K562 (cell line): ENCODE measurements around the gene CCNQ. TPM values are rescaled to one million over a fixed set of nuclear protein-coding genes. Genes with fewer than 3 reads are reported as not detected.

Experiments
- ATAC-seq: fragments of 200-7000 bp; cut with Tn5 transposase; 3 replicates; pipeline ENCODE4 v1.9.1; 2020; ENCODE audit warnings: moderate library complexity
- BruUV-seq: library from RNA; stranded (reverse); fragments of 400-500 nt; replicated peaks from 2 replicates; lab custom pipeline; 2021; lab: Mats Ljungman, UMichigan
- CTCF ChIA-PET: fragments of 300-600 bp; formaldehyde crosslinking; extraction: SDS; loops from one replicate; lab custom pipeline; 2021; ENCODE audit warnings: low intra/inter-chr PET ratio; lab: Yijun Ruan, JAX
- POLR2A ChIA-PET: fragments of 300-600, 350-650 bp; sonication (Branson Sonifier 250); formaldehyde crosslinking; extraction: SDS; loops from one replicate; lab custom pipeline; 2021; ENCODE audit warnings: antibody characterized with exemption, inconsistent platforms; lab: Yijun Ruan, JAX
- DNase-seq, 4 experiments: peaks; one replicate each; pipeline versions ENCODE4 v3.0.0 to v3.0.0-alpha.2; 2011 to 2018; ENCODE audit warnings: low spot score in 3 of 4, mixed read lengths in 3 of 4; ENCODE audit errors: extremely low read depth in 1 of 4
- FAIRE-seq: peaks from 2 replicates; lab custom pipeline; 2011; peaks lifted over from hg19 to GRCh38; lab: Jason Lieb, UNC
- H2AFZ ChIP-seq: 2 replicates; pipeline ENCODE4 v1.6.0; 2011; ENCODE audit warnings: low read depth, low read length, control low read depth, inconsistent platforms
- H3K27ac ChIP-seq: fragments of 200-600 bp; 3 replicates; pipeline ENCODE4 v1.8.0; 2011; ENCODE audit warnings: low read depth, mild to moderate bottlenecking, control low read depth, inconsistent platforms, low read length, moderate library complexity, mixed read lengths; ENCODE audit errors: extremely low read depth
- H3K27me3 ChIP-seq, 2 experiments: fragments of 300-600 bp in 1 of 2; 2 replicates in 1 of 2; 3 replicates in 1 of 2; pipeline versions ENCODE4 v1.6.0 to v1.8.0; 2011; ENCODE audit warnings: inconsistent platforms in 2 of 2, low read length in 2 of 2, mild to moderate bottlenecking in 1 of 2, mixed read lengths in 1 of 2, moderate library complexity in 1 of 2; ENCODE audit not compliant: control insufficient read depth in 2 of 2, insufficient read depth in 2 of 2
- H3K36me3 ChIP-seq: fragments of 300-600 bp; 3 replicates; pipeline ENCODE4 v1.8.0; 2011; ENCODE audit warnings: mild to moderate bottlenecking, low read length, inconsistent platforms; ENCODE audit not compliant: control insufficient read depth, insufficient read depth
- H3K4me1 ChIP-seq, 2 experiments: fragments of 200-600 bp in 1 of 2; replicated peaks in 1 of 2; 2 replicates in 1 of 2; 3 replicates in 1 of 2; pipeline versions ENCODE4 v1.5.1 to v1.8.0; 2011; ENCODE audit warnings: inconsistent platforms in 2 of 2, low read length in 2 of 2, mild to moderate bottlenecking in 1 of 2, mixed read lengths in 1 of 2, moderate library complexity in 1 of 2; ENCODE audit not compliant: control insufficient read depth in 2 of 2, insufficient read depth in 2 of 2
- H3K4me2 ChIP-seq: 2 replicates; pipeline ENCODE4 v1.6.1; 2011; ENCODE audit warnings: low read length, control low read depth, inconsistent platforms, mixed read lengths; ENCODE audit not compliant: insufficient read depth
- H3K4me3 ChIP-seq: fragments of 200-600 bp; sonication (generic), shearing (Covaris generic); 2 replicates; pipeline ENCODE4 v1.5.1; 2016; ENCODE audit warnings: control low read depth, inconsistent platforms
- H3K79me2 ChIP-seq: fragments of 200-600 bp; 3 replicates; pipeline ENCODE4 v1.8.0; 2011; ENCODE audit warnings: low read length, inconsistent platforms; ENCODE audit not compliant: control insufficient read depth, insufficient read depth
- H3K9ac ChIP-seq, 2 experiments: 2 replicates each; pipeline versions ENCODE4 v1.6.0 to v1.6.1; 2011; ENCODE audit warnings: low read depth in 2 of 2, low read length in 2 of 2, control low read depth in 1 of 2, inconsistent platforms in 1 of 2, mild to moderate bottlenecking in 1 of 2, mixed read lengths in 1 of 2; ENCODE audit not compliant: insufficient read depth in 1 of 2
- H3K9me1 ChIP-seq: one replicate; pipeline ENCODE4 v1.6.0; 2011; ENCODE audit warnings: inconsistent platforms, mild to moderate bottlenecking, low read length, moderate library complexity; ENCODE audit not compliant: control insufficient read depth, insufficient read depth
- H3K9me3 ChIP-seq: replicated peaks from 2 replicates; pipeline ENCODE4 v1.5.1; 2011; ENCODE audit warnings: low read depth, low read length, inconsistent platforms; ENCODE audit not compliant: control insufficient read depth, insufficient read depth
- H4K20me1 ChIP-seq: replicated peaks from 2 replicates; pipeline ENCODE4 v1.6.1; 2011; ENCODE audit warnings: low read length, inconsistent platforms, mixed read lengths; ENCODE audit not compliant: control insufficient read depth, insufficient read depth
- E2F5 ChIP-seq: sonication (generic); formaldehyde crosslinking; IDR thresholded peaks from 2 replicates; pipeline ENCODE4 v1.8.0; 2022; ENCODE audit warnings: mild to moderate bottlenecking, missing genetic modification reagents
- L3MBTL2 ChIP-seq: fragments of 450-650 bp; IDR thresholded peaks from 2 replicates; pipeline ENCODE4 v1.6.1; 2016; ENCODE audit warnings: mild to moderate bottlenecking, moderate library complexity
- NFIX ChIP-seq: fragments of 250-450 bp; sonication (Bioruptor Pico); IDR thresholded peaks from 2 replicates; pipeline ENCODE4 v1.4.0; 2020; ENCODE audit warnings: low read depth, mild to moderate bottlenecking, moderate library complexity
- NR4A1 ChIP-seq, 2 experiments: fragments of 250-450 bp in 1 of 2; fragments of 450-650 bp in 1 of 2; sonication (Bioruptor Pico) in 1 of 2; IDR thresholded peaks; 2 replicates each; pipeline versions ENCODE4 v1.4.0 to v1.6.1; 2016 to 2020; ENCODE audit warnings: mild to moderate bottlenecking in 2 of 2, missing compliant biosample characterization in 1 of 2, missing genetic modification characterization in 1 of 2, moderate library complexity in 1 of 2
- PHF8 ChIP-seq: fragments of 200-600 bp; sonication (generic); IDR thresholded peaks from 2 replicates; pipeline ENCODE4 v1.6.1; 2012; ENCODE audit warnings: mixed run types, mild to moderate bottlenecking, inconsistent platforms, low read length, moderate library complexity, borderline replicate concordance
- POLR2AphosphoS2 ChIP-seq: IDR thresholded peaks from 2 replicates; pipeline ENCODE4 v1.6.1; 2012; ENCODE audit warnings: low read length, improper control_type of control experiment
- POLR2AphosphoS5 ChIP-seq: IDR thresholded peaks from 2 replicates; pipeline ENCODE4 v1.6.1; 2011; ENCODE audit warnings: mild to moderate bottlenecking, low read depth, low read length, moderate library complexity; ENCODE audit not compliant: control insufficient read depth, insufficient read depth
- RFX5 ChIP-seq: IDR thresholded peaks from 2 replicates; pipeline ENCODE4 v1.6.1; 2011; ENCODE audit warnings: low read depth, mild to moderate bottlenecking, improper control_type of control experiment, low read length
- RFX7 ChIP-seq: fragments of 250-450 bp; sonication (Bioruptor Pico); IDR thresholded peaks from 2 replicates; pipeline ENCODE4 v1.5.1; 2021; ENCODE audit warnings: mild to moderate bottlenecking
- SMC3 ChIP-seq: conservative IDR thresholded peaks from 2 replicates; pipeline ENCODE4 v1.6.1; 2011; ENCODE audit warnings: low read depth, low read length, improper control_type of control experiment; ENCODE audit not compliant: insufficient read depth
- ZNF384 ChIP-seq: IDR thresholded peaks from 2 replicates; pipeline ENCODE4 v1.6.1; 2012; ENCODE audit warnings: low read depth, low read length, improper control_type of control experiment
- ZNF518B ChIP-seq: fragments of 250-450 bp; sonication (Bioruptor Pico); IDR thresholded peaks from 2 replicates; pipeline ENCODE4 v1.5.0; 2021; ENCODE audit warnings: mild to moderate bottlenecking, moderate library complexity
- ZNF584 ChIP-seq: fragments of 200-800 bp; sonication (Bioruptor generic); IDR thresholded peaks from 2 replicates; pipeline ENCODE4 v1.6.1; 2016; ENCODE audit warnings: low read depth, mild to moderate bottlenecking, missing genetic modification characterization, missing compliant biosample characterization
- WGBS: fragments of 100-300 bp; shearing (Covaris generic); methylation state at CpG from one replicate; pipeline ENCODE4 v1.1.6; 2016; ENCODE audit warnings: low coverage, mixed read lengths; ENCODE audit not compliant: insufficient coverage; ENCODE audit errors: missing lambda C conversion rate; 5-methylcytosine and 5-hydroxymethylcytosine counted together
- in situ Hi-C: fragments of 300-500 bp; cut with MboI; formaldehyde crosslinking; loops from 4 replicates; pipeline ENCODE4 v1.15.0; 2018; ENCODE audit warnings: inconsistent platforms, mixed read lengths
- intact Hi-C: fragments of 100-400 bp; cut with micrococcal nuclease; formaldehyde crosslinking; loops from 2 replicates; pipeline ENCODE4 v1.14.2; 2022
- polyA plus RNA-seq, 8 experiments: library from polyadenylated mRNA; depleted of rRNA in 4 of 8; stranded (reverse) in 5 of 8; unstranded in 3 of 8; fragments of >200 nt; fragmentation: Nextera tagmentation in 2 of 8; fragmentation: Illumina TruSeq in 1 of 8; extraction: Ambion mirVana in 2 of 8; extraction: Trizol in 1 of 8; gene quantifications; 2 replicates each; pipeline versions ENCODE4 v1.2.1 to v1.2.3, GENCODE V29; 2011 to 2014; ENCODE audit warnings: inconsistent platforms in 1 of 8, missing spikeins in 1 of 8
- total RNA-seq, 7 experiments: library from RNA; depleted of rRNA in 6 of 7; stranded (reverse); fragments of >200 nt in 6 of 7; fragmentation: Illumina TruSeq in 2 of 7; extraction: Trizol in 2 of 7; gene quantifications; 2 replicates each; pipeline versions ENCODE4 v1.2.1 to v1.2.3, GENCODE V29; 2011 to 2021; ENCODE audit warnings: low replicate concordance in 1 of 7
- TF ChIP-seq, protein P1 (sequence below), 2 experiments: fragments of 450-650 bp in 1 of 2; sonication (generic) in 1 of 2; formaldehyde crosslinking in 1 of 2; IDR thresholded peaks in 1 of 2; conservative IDR thresholded peaks in 1 of 2; 2 replicates each; pipeline versions ENCODE4 v1.6.1 to v1.8.1; 2016 to 2023; ENCODE audit warnings: mild to moderate bottlenecking in 2 of 2, moderate library complexity in 2 of 2, inconsistent platforms in 1 of 2, missing genetic modification reagents in 1 of 2

The CCNQ gene
- total and polyA plus RNA-seq, 9 of the 15 experiments (the other 6 are each of a cell fraction or from before 2014, with no cell fraction given) = 0.92 to 53.8 (median 25.3) TPM

GRCh38 chrX:153636716-153637115 lies 37.8 kb upstream of the CCNQ start:
- no peak overlapping the region for H3K27ac ChIP-seq
- TF ChIP-seq PHF8 (no peak), L3MBTL2 (no peak), ZNF584 (CRISPR knock-in tag) (no peak), POLR2AphosphoS2 (no peak), ZNF384 (no peak), NR4A1 (CRISPR knock-in tag; IDR thresholded peaks at IDR 0.05) (no peak), NR4A1 (tag; IDR thresholded peaks at IDR 0.05) (no peak), POLR2AphosphoS5 (no peak), NFIX (CRISPR knock-in tag) (no peak), RFX5 (no peak), ZNF518B (CRISPR knock-in tag) (no peak), RFX7 (no peak), E2F5 (CRISPR knock-in tag) (no peak), SMC3 (no peak)
- TF ChIP-seq, protein P1, sequence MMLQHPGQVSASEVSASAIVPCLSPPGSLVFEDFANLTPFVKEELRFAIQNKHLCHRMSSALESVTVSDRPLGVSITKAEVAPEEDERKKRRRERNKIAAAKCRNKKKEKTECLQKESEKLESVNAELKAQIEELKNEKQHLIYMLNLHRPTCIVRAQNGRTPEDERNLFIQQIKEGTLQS (IDR thresholded peaks at IDR 0.05) = no peak
- TF ChIP-seq, protein P1 (CRISPR knock-in tag; conservative IDR thresholded peaks at IDR 0.05) = no peak
- H3K4me2 ChIP-seq = no peak overlapping the region
- no peak overlapping the region for H2AFZ ChIP-seq
- DNase-seq (no peak), FAIRE-seq (no peak), ATAC-seq (no peak)
- in situ Hi-C loops (no loop called here), intact Hi-C loops (no loop called here)
- no peaks in the 10 kb centered on the region for H3K79me2 ChIP-seq
- H3K9me1 ChIP-seq = no peaks in the 10 kb centered on the region
- H3K27me3 ChIP-seq = peaks cover 2 to 66% of the 10 kb centered on the region in 2 experiments; a peak in 4 of 5 replicates
- 7% methylated on average over 5 of the region's 5 CpGs for WGBS
- H3K9ac ChIP-seq = no peak overlapping the region
- no peak overlapping the region for H3K4me3 ChIP-seq
- no peaks in the 10 kb centered on the region for H4K20me1 ChIP-seq
- ChIA-PET CTCF (no interaction called here), POLR2A (interaction anchor here (0.6 kb wide), 1 partner anchor 605 kb away, joined by 3 read pairs; no protein-coding TSS in a partner anchor)
- H3K36me3 ChIP-seq = no peaks in the 10 kb centered on the region
- no TSS peak for BruUV-seq
- H3K9me3 ChIP-seq = no peaks in the 10 kb centered on the region
- peaks cover 2 to 39% of the 10 kb centered on the region in 2 experiments; a peak in 3 of 5 replicates for H3K4me1 ChIP-seq
